Dermis microvascular lymphatic vessel endothelial cell (primary cell): Measurements from ENCODE around the gene TET3. TPM values are rescaled to one million over a fixed set of nuclear protein-coding genes. Genes with fewer than 3 reads are reported as not detected.
A peak's percentile ranks its signal among the peaks of the same experiment; 100 is the strongest.
"Not testable (repeated sequence)": the region's sequence is repeated elsewhere in the genome, so short reads cannot be mapped to it uniquely, and the experiment has no call there.

ENCODE experiments used
- DNase-seq, 2 donors: peaks; one replicate each; pipeline versions ENCODE4 v3.0.0 to v3.0.0-alpha.2; 2010; ENCODE audit warnings: low read depth in 2 of 2
- total RNA-seq: library from RNA; depleted of rRNA; stranded (reverse); fragments of >200 nt; gene quantifications from 2 replicates; pipeline ENCODE4 v1.2.1, GENCODE V29; 2014

The TET3 gene
- 3.3 and 5.8 TPM in 2 replicates for total RNA-seq

DNA sequence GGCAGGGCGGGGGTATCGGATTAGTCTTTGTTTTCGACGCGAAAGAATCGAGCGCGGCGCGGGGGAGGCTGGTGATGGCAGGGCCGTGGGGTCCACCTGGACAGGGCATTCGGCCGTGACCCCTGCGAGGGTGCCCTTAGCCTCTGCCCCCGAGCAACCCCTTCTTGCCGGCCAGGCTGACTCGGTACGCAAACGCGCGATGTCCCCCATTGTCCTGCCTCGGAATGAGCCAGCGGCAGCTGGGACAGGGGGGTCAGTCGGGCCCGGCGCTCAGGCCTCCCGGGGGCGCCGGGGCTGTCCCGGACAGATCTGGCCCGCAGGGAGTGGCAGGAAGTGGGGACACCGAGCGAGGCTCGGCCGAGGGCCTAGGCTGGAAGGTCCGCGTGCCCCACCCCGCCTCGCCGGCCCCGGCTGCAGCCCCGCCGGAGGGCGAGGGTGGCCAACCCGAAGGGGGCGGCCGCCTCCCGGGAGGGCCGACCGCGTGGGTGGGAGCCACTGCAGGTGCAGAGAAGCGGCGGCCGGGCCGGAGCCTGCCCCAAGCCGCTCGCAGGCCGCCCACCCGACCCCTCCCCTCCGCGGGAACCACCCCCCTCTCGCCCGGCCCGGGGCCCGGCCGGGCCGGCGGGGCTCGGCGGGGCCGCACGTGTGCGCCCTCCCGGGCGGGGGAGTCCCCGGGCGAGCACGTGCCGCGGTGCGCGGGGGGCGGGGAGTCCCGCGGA is at the start of gene TET3:
Gene TET3 (plus strand): TSS at position 708 of the 719 bp plus-strand sequence. CDS start 1,494 bp downstream, outside the sequence.
- DNase-seq: peak in 1 of 2 donors; percentile 58

DNA sequence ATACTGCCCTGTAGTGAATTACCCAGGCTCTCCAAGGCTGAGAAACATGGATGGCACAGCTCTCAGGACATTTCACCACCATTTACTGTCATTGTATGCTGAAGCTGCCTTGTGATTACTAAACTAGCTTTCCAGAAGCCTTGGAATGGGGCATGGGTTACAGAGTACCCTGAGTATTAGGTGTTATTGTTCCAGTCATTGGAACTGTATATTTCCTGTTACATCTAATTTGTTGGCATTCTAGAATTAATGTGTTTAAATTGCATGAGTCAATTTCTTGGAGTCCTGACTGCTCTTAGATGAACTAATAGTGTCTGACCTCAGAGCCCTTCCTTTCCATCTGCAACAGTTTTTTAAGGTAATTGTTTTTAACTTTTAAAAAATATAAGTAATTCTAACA is 49.1 kb upstream of the TET3 start:
- no peak for DNase-seq

DNA sequence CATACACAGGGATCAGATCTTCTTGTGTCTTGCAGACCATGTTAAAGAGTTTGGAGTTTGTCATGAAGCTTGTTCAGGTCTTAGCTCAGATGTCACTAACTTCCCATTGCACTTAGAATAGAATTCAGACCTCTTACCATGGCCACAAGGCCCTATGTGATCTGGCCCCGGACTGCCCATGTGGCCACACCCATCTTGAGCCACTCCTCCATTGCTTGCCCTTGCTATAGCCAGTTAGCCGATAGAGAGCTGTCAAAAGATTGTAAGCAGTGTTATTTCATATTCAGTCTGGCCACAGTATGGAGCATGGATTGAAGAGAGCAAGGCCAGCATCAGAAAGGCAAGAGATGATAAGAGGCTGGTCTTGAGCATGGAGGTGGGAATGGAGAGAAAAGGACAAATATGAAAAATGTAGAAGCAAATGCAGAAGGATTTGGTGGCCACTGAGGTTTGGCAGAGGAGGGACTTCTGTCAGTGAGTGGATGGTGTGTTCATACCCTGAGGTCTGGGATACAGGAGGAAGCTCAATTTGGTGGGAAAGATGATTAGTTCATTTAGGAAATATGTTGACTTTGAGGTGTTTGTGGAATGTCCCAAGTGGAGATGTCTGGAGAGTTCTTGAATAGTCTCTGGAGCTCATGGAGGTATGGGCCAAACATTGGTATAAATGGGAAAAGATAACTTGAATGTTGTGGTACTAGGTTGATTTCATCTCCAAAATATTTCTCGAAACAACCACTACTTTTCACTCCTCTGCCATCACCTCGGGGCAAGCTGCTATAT is 47.4 kb upstream of the TET3 start:
- no peak for DNase-seq

DNA sequence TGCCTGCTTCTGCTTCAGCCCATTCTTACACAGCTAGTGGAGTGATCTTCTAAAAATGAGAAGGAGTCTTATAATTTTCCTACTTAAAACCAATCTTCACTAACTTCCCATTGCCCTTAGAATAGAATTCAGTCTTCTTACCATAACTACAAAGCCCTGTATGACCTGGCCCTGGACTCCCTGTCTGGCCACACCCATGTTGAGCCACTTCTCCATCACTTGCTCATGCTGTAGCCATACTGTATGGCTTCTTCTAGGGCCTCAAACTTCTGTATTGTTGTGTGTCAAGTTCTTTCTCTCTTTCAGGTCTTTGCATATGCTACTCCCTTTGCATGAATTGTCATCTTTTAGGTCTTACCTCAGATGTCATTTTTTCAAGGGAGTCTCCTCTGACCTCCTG is 46.8 kb upstream of the TET3 start:
- no peak for DNase-seq

DNA sequence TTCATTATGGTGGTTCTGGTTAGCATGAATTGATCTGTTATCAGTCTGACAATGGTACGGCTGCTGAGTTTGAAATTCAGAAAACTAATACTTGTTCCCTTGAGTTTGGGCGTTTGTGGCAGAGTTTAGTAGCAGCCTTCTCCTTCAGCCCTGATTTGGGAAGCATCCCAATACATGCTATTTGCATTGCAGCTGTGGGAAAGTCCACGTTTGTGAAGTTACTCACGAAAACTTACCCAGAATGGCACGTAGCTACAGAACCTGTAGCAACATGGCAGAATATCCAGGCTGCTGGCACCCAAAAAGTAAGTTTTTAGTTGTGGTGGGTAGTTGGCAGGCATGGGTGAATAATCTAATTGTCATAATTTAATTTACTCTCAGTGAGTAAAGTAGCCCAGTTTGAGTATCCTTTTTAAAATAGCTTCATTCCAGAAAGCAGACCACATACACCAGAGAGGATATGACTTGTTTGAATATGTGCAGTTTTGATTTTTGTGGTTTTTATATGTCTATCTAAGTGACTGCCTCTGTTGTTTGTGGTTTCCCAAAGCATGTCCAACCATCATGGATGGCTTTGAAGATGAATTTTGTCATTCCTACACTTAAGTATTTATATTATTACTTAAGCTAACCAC is 45.9 kb upstream of the TET3 start:
- no peak for DNase-seq

DNA sequence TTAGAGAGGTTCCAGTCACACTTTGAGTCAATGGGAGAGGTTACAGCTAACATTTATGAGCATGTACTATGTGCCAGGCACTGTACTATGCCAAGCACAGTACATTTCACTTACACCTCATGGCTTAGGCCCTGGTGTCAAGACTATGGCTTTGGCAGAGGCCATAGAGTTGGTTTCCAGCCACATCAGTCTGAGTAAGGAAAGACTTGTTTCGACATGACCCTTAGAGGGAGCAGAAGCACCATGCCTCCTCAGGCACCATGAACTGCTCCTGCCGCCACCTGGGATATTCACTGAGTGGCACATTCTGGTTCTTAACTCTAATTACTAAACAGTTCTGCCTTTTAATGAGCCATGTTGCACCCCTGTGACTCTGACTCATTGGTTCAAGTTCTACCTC is 45.3 kb upstream of the TET3 start:
- no peak for DNase-seq

DNA sequence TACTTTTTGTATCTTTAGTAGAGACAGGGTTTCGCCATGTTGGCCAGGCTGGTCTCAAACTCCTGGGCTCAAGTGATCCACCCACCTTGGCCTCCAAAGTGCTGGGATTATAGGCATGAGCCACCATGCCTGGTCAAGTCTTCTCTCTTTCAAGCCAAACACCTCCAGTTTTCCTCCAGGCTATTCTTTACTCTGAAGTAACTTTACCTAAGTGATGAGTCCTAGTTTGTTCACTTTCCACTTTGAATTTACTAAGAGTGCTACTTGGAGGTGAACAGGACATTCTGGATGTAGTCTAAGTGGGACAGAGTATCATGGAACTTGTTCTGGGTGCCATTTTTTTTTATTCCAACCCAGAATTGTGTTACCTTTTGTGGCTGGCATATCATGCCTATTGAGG is 44.6 kb upstream of the TET3 start:
- DNase-seq: not testable (repeated sequence)

DNA sequence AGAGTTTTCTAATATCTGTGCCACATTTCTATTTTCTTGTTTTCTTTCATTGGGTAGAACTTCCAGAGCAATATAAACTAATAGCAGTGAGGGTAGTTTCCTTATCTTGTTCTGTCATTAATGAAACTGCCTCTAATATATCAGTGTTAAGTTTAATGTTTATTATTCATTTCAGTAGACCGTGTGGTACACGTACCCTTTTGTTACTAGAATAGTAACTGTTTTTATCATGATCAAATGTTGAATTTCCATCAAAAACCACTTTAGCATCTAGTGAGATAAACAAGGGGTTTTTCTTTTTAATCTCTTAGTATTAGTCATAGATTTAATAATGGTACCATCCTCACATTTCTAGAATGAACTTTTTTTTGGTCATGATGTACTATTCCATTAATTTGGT is 42.0 kb upstream of the TET3 start:
- no peak for DNase-seq

DNA sequence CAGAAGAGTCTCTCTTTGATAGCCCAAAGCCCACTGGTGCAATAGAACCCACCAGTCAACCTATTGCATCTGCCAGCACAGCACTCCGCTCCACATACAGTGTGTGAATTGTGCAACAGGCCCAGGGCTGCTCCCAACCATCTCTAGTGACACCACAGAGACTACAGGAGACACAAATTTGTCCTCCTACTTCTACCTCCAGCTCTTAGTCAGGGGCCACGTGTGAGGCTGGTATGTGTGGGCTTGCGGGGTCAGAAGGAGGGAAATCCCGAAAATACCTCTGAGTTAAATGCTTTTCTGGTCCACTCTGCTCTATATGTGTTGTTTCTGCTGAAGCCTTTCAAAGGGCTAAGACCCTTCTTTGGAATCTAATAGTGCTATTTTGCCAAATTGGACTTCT is 40.0 kb upstream of the TET3 start:
- DNase-seq: no peak

DNA sequence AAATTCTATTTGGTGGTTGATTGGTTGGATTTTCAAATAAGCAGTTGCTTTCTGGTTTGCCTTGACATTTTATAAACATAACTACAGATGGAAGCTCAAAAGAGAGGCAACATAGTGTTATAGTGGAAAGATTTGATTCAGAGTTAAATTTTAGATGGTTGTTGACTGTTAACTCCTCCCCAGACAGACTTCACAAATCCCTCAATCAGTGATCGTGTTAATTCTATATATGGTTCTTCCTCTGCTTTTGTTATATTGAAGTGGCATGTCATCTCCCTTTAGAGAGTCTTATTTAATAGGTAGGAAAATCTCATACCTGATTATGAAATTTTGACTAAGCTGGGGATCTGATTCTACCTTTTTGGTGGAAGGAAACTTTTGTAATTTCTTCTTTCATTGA is 38.5 kb upstream of the TET3 start:
- DNase-seq: no peak

DNA sequence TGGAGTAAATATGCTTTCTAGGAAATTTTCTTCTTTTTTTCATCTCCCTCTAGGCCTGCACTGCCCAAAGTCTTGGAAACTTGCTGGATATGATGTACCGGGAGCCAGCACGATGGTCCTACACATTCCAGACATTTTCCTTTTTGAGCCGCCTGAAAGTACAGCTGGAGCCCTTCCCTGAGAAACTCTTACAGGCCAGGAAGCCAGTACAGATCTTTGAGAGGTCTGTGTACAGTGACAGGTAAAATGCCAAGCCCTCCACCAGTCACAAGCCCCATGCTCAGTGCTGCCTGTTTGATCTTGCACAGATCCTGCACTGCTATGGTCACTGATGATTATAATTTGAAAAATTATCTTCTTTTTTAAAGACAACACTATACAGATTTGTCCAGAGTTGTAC is 38.0 kb upstream of the TET3 start:
- no peak for DNase-seq

DNA sequence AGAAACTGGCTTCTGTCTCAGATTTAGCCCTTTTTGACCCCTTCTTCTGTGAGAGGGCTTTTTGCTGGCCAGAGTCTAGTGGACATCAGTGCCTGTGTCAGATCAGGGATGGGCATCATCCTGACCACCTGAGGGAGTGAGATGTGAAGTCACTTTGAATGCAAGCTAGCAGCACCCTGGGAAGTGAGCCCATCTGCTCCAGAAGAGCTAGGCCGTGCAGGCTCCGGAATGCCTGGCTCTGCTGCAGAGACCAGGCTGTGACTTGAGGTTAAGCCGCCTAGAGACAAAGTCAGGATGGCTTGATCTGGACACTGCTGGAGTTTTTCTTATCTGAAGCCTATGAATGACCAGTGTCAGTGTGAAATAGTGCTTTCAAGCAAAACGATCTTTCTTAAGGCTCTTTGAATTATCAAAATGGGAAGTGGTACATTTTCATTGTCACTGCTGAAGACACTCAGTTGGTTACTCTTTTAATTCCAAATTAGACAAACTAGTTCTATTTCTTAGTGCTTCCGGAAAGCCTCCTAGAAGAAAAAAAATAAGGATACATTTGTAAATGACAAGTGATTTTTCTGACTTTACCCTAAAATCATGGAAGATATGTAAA is 37.2 kb upstream of the TET3 start:
- no peak for DNase-seq

DNA sequence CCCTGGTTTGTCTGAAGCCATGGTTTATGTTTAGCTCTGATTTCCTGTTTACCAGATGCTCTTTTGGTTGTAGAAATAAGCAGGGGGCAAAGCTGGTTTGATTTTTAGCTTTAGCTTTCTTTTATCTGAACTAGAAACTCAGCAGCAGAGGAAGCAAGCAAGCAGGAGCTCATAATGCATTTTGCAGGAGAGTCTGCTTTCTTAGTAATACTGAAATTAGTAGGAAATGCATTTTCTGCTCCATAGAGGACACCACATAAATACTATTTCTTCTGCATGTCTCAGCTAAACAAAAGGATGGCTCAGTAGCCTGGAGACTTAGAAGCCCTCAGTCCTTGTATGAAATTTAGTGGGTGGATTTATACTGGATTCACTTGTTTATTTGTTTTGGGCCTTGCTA is 34.9 kb upstream of the TET3 start:
- DNase-seq: no peak

DNA sequence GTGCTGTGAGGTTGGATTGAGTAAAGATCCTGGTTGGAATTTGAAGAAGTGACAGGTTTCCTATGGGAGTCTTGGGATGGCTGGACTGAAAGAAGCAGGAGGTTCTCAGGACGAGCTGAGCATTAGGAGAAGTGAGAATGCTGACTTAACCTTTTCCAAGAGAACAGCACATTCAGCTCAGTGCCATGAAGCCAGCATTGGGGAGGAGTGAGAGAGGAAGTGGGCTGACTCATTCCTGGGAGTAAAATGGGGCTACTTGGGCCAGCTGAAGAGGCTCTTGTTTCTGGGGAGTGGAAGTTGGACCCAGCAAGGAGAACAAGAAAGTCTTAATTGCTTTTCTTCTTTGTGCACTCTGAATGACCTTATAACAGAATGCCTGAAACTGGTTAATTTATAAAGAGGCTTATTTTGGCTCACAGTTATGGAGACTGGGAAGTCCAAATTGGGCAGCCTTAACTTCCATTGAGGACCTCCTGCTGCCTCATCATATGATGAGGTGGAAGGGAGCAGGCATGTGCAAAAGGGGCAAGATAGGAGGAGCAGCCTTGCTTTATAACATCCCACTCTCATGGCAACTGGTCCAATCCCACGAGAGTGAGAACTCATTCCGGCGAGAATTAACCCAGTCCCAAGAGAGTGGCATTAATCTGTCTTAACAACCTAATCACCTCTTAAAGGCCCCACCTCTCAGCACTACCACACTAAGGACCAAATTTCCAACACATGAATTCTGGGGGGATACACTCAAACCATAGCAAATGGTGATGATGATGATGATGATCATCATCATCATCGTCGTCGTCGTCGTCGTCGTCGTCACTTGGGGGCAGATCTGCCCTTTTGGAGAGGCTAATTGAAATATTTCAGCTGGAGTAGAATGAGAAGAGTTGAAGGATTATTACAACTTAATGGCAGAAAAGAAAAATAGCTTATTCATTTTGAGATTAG is 31.9 kb upstream of the TET3 start:
- peak in 1 of 2 donors; percentile 22 for DNase-seq

DNA sequence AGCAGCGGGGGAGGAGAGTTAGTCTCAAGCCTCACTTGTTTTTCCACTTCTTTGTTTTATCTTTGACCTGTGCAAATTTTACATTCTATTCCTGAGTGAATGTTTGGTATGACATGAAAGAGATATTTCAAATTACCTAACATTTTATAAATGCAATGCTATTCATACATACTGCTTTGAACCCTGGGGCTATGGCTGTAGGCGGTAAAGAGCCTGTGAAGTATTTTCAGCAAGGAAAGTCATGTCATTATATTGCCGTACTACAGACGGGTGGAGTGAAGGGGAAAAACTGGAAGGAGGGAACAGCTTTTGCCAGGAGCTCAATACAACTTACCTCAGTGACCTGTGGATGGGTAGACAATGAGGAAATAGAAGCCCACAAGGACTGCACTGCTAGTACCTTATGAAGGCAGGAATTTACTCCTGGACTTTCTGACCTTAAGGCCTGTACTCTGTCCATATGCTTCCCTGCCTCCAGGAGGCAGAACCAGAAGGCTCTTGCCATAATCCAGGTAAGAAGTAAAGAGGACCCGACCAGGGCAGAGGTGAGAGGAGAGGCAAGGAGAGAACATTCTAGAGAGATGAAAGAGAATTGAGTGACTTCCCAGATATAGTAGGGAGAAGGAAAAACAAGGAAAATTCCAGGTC is 28.4 kb upstream of the TET3 start:
- no peak for DNase-seq

DNA sequence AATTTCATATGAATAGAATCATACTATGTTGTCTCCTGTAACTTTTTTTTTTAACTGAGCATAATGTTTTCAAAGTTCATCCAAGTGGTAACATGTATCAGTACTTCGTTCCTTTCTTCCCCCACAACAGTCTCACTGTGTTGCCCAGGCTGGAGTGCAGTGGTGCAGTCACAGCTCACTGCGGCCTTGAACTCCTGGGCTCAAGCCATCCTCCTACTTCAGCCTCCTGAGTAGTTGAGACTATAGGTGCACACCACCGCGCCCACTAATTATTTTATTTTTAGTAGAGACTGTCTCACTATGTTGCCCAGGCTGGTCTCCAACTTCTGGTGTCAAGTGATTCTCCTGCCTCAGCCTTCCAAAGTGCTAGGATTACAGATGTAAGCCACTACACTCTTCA is 23.4 kb upstream of the TET3 start:
- no peak for DNase-seq

DNA sequence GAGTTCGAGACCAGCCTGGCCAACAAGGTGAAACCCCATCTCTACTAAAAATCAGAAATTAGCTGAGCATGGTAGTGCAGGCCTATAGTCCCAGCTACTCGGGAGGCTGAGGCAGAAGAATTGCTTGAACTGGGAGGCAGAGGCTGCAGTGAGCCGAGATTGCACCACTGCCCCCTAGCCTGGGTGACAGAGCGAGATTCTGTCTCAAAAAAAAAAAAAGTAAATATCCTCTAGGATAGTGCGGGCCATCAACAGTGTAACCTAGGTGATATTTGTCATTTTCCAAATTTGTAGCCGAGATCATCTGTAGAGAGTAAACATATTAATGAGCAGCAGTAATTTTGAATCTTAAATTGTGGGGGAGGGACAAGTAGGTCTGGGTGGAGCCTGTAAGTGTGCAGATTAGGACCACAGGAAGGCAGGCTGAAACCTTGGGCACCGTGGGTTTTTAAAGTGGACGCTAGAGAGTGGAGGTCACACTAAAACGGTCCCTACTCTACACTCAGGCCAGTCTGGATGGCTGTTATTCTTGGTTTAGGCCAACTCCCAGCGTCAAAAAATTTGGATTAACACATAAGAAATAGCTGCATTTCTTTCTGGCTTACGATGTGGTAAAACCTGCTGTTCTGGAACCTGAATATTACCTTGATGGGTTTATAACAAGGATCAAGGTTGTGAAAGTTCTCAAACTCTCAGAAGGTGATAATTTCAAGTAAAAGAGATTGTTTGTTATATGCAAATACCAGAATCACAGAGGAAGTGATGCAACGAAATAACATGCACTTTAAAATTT is 22.7 kb upstream of the TET3 start:
- no peak for DNase-seq

DNA sequence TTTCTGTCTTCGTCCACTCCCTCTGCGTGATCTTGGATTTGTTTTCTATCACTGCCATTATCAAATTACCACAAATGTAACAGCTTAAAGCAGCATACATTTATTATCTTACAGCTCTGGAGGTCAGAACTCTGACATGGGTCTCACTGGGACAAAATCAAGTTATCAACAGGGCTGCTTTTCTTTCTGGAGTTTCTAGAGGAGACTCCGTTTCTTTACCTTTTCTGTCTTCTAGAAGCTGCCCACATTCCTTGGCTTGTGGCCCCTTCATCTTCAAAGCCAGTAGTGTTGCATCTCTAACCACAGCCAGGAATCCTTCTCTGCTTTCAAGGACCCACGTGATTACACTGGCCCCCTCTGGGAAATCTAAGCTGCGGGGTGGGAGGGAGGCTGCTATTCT is 21.9 kb upstream of the TET3 start:
- DNase-seq: no peak

DNA sequence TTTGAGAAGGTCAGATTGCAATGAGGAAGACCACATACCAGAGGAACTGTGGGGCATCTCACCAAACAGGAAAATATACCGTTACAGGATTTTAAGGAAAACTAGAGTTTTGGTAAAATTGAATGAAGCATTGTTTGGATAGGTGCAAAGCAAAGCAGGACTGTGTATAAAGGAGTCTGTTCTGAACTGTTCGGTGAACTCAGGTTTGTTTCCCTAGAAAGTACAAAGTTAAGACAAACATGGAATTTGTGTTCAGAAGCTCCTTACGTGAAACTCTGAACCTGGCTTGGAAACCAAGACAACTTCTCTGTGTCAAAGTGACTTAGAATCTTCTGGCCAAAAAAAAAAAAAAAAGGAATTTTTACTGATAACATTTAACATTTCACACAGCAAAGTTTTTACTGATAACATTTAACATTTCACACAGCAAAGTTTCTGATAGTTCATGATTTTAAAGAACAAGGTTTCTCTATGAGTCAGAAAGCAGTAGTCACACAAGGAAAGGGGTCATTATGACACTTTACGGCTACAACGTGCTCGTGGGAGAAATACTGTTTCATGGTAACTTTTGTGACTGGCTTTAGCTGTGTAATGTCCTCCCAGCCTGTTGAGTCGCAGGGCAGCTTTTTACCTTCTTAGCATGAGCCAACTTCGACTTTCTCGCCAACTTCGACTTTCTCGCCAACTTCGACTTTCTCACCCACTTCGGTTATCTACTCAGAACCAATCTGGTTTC is 21.2 kb upstream of the TET3 start:
- no peak for DNase-seq
